LNCAP (cell line): Measurements from ENCODE around the gene CASK.

ENCODE experiments used
- TF ChIP-seq, protein P1 (sequence below): fragments of 450-650 bp; IDR thresholded peaks from 2 replicates; pipeline ENCODE4 v1.5.1; 2017; ENCODE audit warnings: mild to moderate bottlenecking

CASK gene

DNA sequence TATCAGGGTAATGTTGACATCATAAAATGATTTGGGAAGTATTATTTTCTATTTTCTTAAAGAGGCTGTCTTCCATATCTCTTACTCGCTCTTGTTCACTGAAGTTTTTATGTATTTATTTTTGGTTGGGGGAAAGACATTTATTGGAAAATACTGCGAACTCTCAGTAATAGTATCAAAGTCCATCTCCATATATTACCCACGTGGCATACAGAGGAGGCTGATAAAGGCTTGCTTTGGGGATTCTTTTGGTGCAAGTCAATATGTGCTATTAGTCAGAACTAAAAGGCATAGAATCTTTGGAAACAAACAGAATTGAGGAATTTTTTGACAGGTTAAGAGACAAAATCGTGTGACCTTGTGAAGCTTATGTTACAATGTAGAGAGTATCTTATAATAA is 374.9 kb downstream of the CASK start:
- TF ChIP-seq, protein P1, sequence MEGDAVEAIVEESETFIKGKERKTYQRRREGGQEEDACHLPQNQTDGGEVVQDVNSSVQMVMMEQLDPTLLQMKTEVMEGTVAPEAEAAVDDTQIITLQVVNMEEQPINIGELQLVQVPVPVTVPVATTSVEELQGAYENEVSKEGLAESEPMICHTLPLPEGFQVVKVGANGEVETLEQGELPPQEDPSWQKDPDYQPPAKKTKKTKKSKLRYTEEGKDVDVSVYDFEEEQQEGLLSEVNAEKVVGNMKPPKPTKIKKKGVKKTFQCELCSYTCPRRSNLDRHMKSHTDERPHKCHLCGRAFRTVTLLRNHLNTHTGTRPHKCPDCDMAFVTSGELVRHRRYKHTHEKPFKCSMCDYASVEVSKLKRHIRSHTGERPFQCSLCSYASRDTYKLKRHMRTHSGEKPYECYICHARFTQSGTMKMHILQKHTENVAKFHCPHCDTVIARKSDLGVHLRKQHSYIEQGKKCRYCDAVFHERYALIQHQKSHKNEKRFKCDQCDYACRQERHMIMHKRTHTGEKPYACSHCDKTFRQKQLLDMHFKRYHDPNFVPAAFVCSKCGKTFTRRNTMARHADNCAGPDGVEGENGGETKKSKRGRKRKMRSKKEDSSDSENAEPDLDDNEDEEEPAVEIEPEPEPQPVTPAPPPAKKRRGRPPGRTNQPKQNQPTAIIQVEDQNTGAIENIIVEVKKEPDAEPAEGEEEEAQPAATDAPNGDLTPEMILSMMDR = no peak

DNA sequence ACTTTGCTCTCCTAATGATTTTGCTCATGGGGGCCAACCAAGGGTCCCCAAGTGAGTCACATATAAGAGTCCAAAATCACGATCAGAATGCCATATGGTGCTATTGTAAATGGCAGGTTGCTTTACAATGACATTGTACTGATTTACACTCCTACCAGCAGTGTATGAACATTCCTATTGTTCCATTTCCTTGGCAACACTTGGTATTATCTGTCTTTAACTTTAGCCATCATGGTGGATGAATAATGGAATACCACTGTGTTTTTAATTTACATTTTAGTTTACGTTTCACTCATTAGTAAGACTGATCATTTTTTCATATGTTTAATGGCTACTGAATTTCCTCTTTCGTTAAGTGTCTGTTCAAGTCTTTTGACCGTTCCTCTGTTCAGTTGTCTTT is 379.7 kb downstream of the CASK start:
- TF ChIP-seq, protein P1 = no peak

DNA sequence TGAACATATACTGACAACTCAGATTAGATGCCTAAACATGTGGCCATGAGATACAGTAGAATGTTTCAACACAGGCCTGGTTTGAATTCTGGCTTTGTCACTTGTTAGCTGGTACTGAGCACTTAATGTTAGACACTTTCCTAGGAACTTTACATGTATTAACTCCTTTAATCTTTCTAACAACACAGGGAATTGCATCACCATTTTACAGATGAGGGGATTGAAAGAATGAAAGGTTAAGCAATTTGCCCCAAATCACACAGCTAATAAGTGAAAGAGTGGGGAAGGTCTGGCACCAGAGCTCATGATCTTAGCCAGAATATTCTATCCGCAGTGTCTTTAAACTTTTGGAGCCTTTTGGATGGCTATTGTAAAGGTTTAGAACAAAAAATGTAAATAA is 380.3 kb downstream of the CASK start:
- TF ChIP-seq, protein P1 = no peak

DNA sequence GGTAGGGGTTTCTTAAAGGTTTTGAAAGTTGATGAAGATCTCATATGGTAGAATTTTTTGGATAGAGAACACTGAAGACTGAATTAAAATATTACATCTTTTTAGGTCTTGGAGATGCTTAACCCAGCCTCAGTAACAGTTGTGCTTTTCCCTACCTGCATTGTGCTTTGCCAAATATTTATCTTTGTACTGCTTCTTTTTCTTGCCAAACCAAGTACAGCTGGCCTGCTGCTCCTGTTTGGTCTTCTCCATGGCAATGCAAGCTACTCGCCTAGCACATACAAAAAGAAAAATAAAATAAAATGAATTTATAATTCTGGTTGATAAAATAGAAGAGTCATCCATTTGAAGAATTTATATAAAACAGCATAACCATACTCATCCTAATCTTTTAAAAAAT is 380.8 kb downstream of the CASK start:
- TF ChIP-seq, protein P1 = no peak

DNA sequence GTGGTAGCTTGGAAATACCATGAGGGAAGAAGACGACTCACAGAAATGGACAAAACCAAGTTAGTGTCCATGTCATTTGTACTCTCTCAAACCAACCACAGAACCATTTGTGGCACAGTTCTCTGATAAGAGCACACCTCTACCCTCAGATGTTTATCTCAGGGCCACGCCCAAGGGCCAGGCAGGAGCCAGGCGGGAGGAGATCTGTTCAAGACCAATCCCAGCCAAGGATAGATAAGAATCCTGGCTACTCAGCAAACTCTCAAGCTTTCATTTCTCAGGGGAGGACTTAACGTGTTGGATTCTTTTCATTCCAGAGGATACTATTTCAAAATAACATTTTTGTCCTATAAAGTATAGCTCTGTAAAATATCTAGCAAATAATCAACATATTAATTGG is 381.2 kb downstream of the CASK start:
- TF ChIP-seq, protein P1 = no peak

DNA sequence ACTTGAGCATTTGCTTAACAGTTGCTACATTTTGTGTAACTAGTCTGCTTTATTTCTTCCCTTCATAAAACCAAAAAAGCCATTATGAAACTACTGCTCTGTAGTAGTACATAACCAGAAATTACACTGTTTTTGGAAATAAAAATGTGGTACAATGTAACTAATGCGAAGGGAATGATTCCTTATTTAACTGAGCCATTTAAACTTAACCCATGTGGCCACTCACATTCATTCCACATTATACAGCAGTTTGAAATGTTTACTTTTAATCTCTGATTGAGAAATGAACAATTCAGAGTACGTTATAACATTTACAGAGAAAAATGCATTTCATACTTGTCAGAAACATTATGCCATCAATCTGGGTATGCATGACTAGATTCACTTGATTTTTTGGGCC is 382.0 kb downstream of the CASK start:
- TF ChIP-seq, protein P1 = no peak

DNA sequence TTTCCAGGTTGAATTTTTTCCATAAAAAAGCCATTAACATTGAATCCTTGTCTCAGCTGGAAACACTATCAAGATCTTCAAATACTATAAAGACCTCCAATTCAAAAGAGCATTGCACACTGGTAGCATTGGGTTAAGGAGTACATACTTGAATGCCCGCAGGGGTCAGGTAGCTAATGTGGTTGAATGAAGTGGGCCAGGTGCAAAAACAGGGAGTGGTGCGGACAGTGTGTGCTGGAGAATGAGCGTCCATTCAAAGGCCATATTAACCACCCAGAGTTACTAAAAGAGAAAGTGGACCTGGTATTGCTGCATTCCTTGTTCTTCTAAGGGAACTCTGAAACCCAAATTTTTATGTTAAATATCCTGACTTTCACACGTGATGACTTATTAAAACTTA is 384.6 kb downstream of the CASK start:
- TF ChIP-seq, protein P1 = no peak

DNA sequence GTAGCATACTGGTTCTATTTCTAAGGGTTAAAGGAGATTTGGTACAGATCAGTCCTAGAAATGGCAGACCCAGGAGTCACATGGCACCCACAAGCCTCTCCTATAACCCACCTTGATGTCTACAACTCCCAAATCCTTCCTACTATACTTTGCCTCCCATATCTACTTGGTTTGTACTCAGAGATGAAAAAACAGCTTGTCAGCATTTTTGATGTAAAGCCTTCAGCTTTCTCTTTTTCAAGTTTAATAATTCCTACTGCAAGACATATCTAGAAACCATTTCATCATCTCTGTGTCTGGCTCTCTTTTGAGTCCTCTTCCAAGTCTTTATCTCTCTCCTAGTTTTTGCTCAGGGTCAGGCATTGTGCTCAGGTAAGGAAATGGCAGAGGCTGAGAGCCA is 393.3 kb downstream of the CASK start:
- TF ChIP-seq, protein P1 = no peak
